LNCAP (cell line): ENCODE data around the gene PCDHGA11.

Source experiments
- CTCF ChIP-seq: fragments of 450-650 bp; IDR thresholded peaks from 2 replicates; pipeline ENCODE4 v1.5.1; 2017; ENCODE audit warnings: mild to moderate bottlenecking

Gene PCDHGA11

GRCh38 chr5:141422742-141423291 lies 2.0 kb downstream of the PCDHGA11 start:
- TF ChIP-seq CTCF = no peak

- no peak for TF ChIP-seq CTCF
Observed at GRCh38 chr5:141427783-141428426, 7.1 kb downstream of the PCDHGA11 start.

GRCh38 chr5:141430332-141431113 lies 9.7 kb downstream of the PCDHGA11 start, which contains the start of gene PCDHGA12:
TSS of gene PCDHGA12 (plus strand) at chr5:141430507. CDS start at chr5:141430760, 253 bp downstream.
- peak; percentile 62 for TF ChIP-seq CTCF

- no peak for TF ChIP-seq CTCF
Observed at GRCh38 chr5:141431286-141431685, 10.4 kb downstream of the PCDHGA11 start.

- TF ChIP-seq CTCF = no peak
Observed at GRCh38 chr5:141434006-141434405, 13.2 kb downstream of the PCDHGA11 start.

GRCh38 chr5:141437221-141437620 lies 16.4 kb downstream of the PCDHGA11 start:
- no peak for TF ChIP-seq CTCF

DNA sequence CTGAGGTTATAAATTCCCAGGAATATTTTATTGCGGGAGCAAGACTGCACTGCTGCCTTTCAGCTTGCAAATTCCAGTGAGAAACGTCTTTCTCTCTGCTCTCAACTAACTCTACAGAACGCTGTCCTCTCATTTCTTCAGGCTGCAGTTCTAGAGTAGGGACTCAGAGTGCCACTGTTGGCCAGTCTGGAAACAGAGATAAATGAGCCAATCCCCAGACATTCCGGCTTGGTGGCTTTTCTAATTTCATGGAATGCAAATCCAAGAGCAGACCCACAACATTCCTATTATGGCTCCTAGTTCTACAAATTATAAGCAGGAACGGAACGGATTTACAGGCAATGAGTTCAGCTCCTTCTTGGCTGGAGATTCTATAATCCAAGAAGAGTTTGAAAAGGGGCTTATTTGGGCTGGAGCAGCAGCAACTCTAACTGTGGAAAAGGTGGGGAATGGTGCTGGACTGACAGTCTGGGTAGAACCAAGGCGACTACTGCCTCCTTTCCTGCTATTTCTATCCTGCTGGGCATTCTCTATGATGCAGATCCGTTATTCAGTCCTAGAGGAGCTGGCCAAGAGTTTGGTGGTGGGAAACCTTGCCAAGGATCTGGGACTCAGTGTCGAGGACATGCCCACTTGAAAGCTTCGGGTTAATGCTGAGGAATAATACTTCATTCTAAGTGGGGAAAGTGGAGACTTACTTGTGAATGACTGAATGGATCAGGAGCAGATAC lies 18.7 kb downstream of the PCDHGA11 start:
- no peak for TF ChIP-seq CTCF
